HEK293 (cell line): Measurements from ENCODE around the gene ANKH.

Source experiments
- CTCF ChIP-seq: fragments of 450-650 bp; formaldehyde crosslinking; IDR thresholded peaks from 2 replicates; pipeline ENCODE4 v1.5.1; 2016; ENCODE audit warnings: missing biosample characterization, missing genetic modification characterization
- PBX3 ChIP-seq: sonication (generic); formaldehyde crosslinking; IDR thresholded peaks from 2 replicates; pipeline ENCODE4 v1.8.1; 2022; ENCODE audit warnings: mild to moderate bottlenecking, moderate library complexity, missing genetic modification reagents
- PRDM2 ChIP-seq: fragments of 450-650 bp; formaldehyde crosslinking; IDR thresholded peaks from 2 replicates; pipeline ENCODE4 v1.5.1; 2016; ENCODE audit warnings: missing biosample characterization, missing genetic modification characterization, borderline replicate concordance
- ZNF24 ChIP-seq: fragments of 450-650 bp; formaldehyde crosslinking; IDR thresholded peaks from 2 replicates; pipeline ENCODE4 v1.5.1; 2016; ENCODE audit warnings: missing biosample characterization, missing genetic modification characterization
- ZNF280C ChIP-seq: fragments of 450-650 bp; formaldehyde crosslinking; IDR thresholded peaks from 2 replicates; pipeline ENCODE4 v1.5.1; 2016; ENCODE audit warnings: missing biosample characterization, missing genetic modification characterization
- ZNF530 ChIP-seq: fragments of 450-650 bp; formaldehyde crosslinking; IDR thresholded peaks from 2 replicates; pipeline ENCODE4 v1.5.1; 2016; ENCODE audit warnings: low read depth, missing biosample characterization, missing genetic modification characterization
- ZNF76 ChIP-seq: fragments of 450-650 bp; formaldehyde crosslinking; IDR thresholded peaks from 2 replicates; pipeline ENCODE4; 2016; ENCODE audit warnings: low read depth, missing biosample characterization, missing genetic modification characterization, borderline replicate concordance
- ZNF785 ChIP-seq: fragments of 450-650 bp; formaldehyde crosslinking; IDR thresholded peaks from 2 replicates; pipeline ENCODE4 v1.5.1; 2016; ENCODE audit warnings: missing biosample characterization, missing genetic modification characterization

- TF ChIP-seq CTCF (no peak), PRDM2 (tag by site-specific recombination) (no peak), ZNF76 (no peak), ZNF530 (no peak), ZNF24 (tag by site-specific recombination) (no peak), PBX3 (no peak), ZNF785 (tag by site-specific recombination) (no peak), ZNF280C (tag by site-specific recombination) (no peak)
These were observed 50.3 kb downstream of the ANKH start for GRCh38 chr5:14821100-14821845.
